ENCODE measurements around the gene PTPRG.

GRCh38 chr3:62114763-62115162 is 553.4 kb downstream of the PTPRG start:
- TF ChIP-seq CTCF (IDR thresholded peaks at IDR 0.05) (no peak), POLR2A (IDR thresholded peaks at IDR 0.05; ENCODE audit: low read depth) (no peak), EP300 (IDR thresholded peaks at IDR 0.05) (no peak)

All from esophagus muscularis mucosa (tissue), 4 donors.